ENCODE measurements around the gene KRT15. TPM values are rescaled to one million over a fixed set of nuclear protein-coding genes. Genes with fewer than 3 reads are reported as not detected.

The KRT15 gene
- total RNA-seq, 1 donor from 2014 or later: not detected

- intact Hi-C loops (cut with DNase I): no loop called here
- no peak for ATAC-seq (ENCODE audit: poor library complexity)
- no peak for DNase-seq
These were observed 51.7 kb downstream of the KRT15 start, which contains the start of gene KRT32 for GRCh38 chr17:41466988-41467387. KRT32 (minus strand) TSS chr17:41467386; CDS start chr17:41467325, 61 bp downstream.

GRCh38 chr17:41464682-41465081 is 54.0 kb downstream of the KRT15 start:
- peak; percentile 98 for ATAC-seq (ENCODE audit: poor library complexity)
- DNase-seq: peak; percentile 63

GRCh38 chr17:41464173-41464572 is 54.5 kb downstream of the KRT15 start:
- ATAC-seq (ENCODE audit: poor library complexity) (no peak), DNase-seq (no peak)
- intact Hi-C loops (cut with DNase I): no loop called here

More at GRCh38 chr17:41464682-41465081, 54.0 kb downstream of the KRT15 start:
- intact Hi-C loops (cut with DNase I): no loop called here

- intact Hi-C loops (cut with DNase I): no loop called here
- no peak for ATAC-seq (ENCODE audit: poor library complexity)
- no peak for DNase-seq
These were observed 54.9 kb downstream of the KRT15 start for GRCh38 chr17:41463746-41464145.

Small RNA genes lying within 50 kb of the gene (microRNA-seq; reads per million reads assigned to microRNA genes)
- not detected for gene MIR6510

Other genes with a start within 250 kb of the KRT15 start
- gene KRTAP9-7, start 243.2 kb downstream of the KRT15 start, total RNA-seq: not detected
- gene KRTAP29-1, start 216.0 kb downstream of the KRT15 start, total RNA-seq: not detected
- not detected for gene KRTAP16-1, start 209.6 kb downstream of the KRT15 start, total RNA-seq
- gene KRTAP17-1, start 203.2 kb downstream of the KRT15 start, total RNA-seq: not detected
- gene KRT33A, start 168.1 kb downstream of the KRT15 start, total RNA-seq: not detected
- gene KRT33B, start 149.1 kb downstream of the KRT15 start, total RNA-seq: not detected
- gene KRT34, start 136.6 kb downstream of the KRT15 start, total RNA-seq: not detected
- not detected for gene KRT31, start 121.3 kb downstream of the KRT15 start, total RNA-seq
- not detected for gene KRT37, start 94.3 kb downstream of the KRT15 start, total RNA-seq
- gene KRT38, start 77.9 kb downstream of the KRT15 start, total RNA-seq: not detected
- not detected for gene KRT32, start 51.5 kb downstream of the KRT15 start, total RNA-seq
- gene KRT35, start 37.7 kb downstream of the KRT15 start, total RNA-seq: not detected
- gene KRT36, start 29.0 kb downstream of the KRT15 start, total RNA-seq: not detected
- not detected for gene KRT13, start 13.3 kb downstream of the KRT15 start, total RNA-seq
- gene KRT19, start 9.4 kb upstream of the KRT15 start, total RNA-seq: 0.46 TPM
- gene KRT9, start 53.2 kb upstream of the KRT15 start, total RNA-seq: not detected
- not detected for gene KRT14, start 68.0 kb upstream of the KRT15 start, total RNA-seq
- not detected for gene KRT16, start 93.9 kb upstream of the KRT15 start, total RNA-seq
- not detected for gene KRT17, start 105.7 kb upstream of the KRT15 start, total RNA-seq
- 1,143 TPM for gene EIF1, start 170.0 kb upstream of the KRT15 start, total RNA-seq
- not detected for gene GAST, start 193.4 kb upstream of the KRT15 start, total RNA-seq
- gene HAP1, start 215.8 kb upstream of the KRT15 start, total RNA-seq: not detected